Caco-2 (cell line): ENCODE data around the gene BDP1. TPM values are rescaled to one million over a fixed set of nuclear protein-coding genes. Genes with fewer than 3 reads are reported as not detected.
"Not testable (repeated sequence)": the region's sequence is repeated elsewhere in the genome, so short reads cannot be mapped to it uniquely, and the experiment has no call there.

Experiments
- BruUV-seq: library from RNA; stranded (reverse); fragments of 400-500 nt; replicated peaks from 2 replicates; lab custom pipeline; 2021; lab: Mats Ljungman, UMichigan
- CTCF ChIA-PET: fragments of 300-600 bp; sonication (Branson Sonifier 250); formaldehyde crosslinking; loops from one replicate; lab custom pipeline; 2022; ENCODE audit warnings: antibody characterized with exemption; lab: Charles Lee
- POLR2A ChIA-PET: fragments of 300-600 bp; sonication (Branson Sonifier 250); formaldehyde crosslinking; loops from one replicate; lab custom pipeline; 2022; ENCODE audit warnings: antibody characterized with exemption; lab: Charles Lee
- DNase-seq, 2 experiments: peaks; one replicate each; pipeline versions ENCODE4 v3.0.0 to v3.0.0-alpha.2; 2020 to 2022
- H3K27me3 ChIP-seq: replicated peaks from 2 replicates; pipeline ENCODE4 v1.6.0; 2011; ENCODE audit warnings: low read length; ENCODE audit not compliant: control insufficient read depth, insufficient read depth
- H3K36me3 ChIP-seq: 2 replicates; pipeline ENCODE4 v1.5.1; 2011; ENCODE audit warnings: low read length; ENCODE audit not compliant: control insufficient read depth, insufficient read depth
- H3K4me1 ChIP-seq: fragments of 250-450 bp; sonication (Bioruptor Pico); 2 replicates; pipeline ENCODE4 v1.5.1; 2020; ENCODE audit warnings: mild to moderate bottlenecking
- H3K4me3 ChIP-seq: 2 replicates; pipeline ENCODE4 v1.5.1; 2011; ENCODE audit warnings: low read depth, mild to moderate bottlenecking, control low read depth, low read length
- H3K9me3 ChIP-seq: fragments of 250-450 bp; sonication (Bioruptor Pico); 2 replicates; pipeline ENCODE4 v1.5.1; 2020; ENCODE audit warnings: mild to moderate bottlenecking, moderate library complexity
- H3K27ac Mint-ChIP-seq: one replicate; pipeline ENCODE4 v1.8.0; 2022; ENCODE audit warnings: mixed read lengths; ENCODE audit not compliant: unreplicated experiment
- H3K27me3 Mint-ChIP-seq: one replicate; pipeline ENCODE4 v1.8.0; 2022; ENCODE audit warnings: mixed read lengths; ENCODE audit not compliant: insufficient read depth, unreplicated experiment
- H3K36me3 Mint-ChIP-seq: one replicate; pipeline ENCODE4 v1.8.0; 2022; ENCODE audit warnings: mild to moderate bottlenecking, mixed read lengths; ENCODE audit not compliant: insufficient read depth, unreplicated experiment
- H3K4me1 Mint-ChIP-seq: one replicate; pipeline ENCODE4 v1.8.0; 2022; ENCODE audit warnings: low read depth, mixed read lengths; ENCODE audit not compliant: unreplicated experiment
- H3K4me3 Mint-ChIP-seq: one replicate; pipeline ENCODE4 v1.8.0; 2022; ENCODE audit warnings: mild to moderate bottlenecking, moderate library complexity, mixed read lengths; ENCODE audit not compliant: unreplicated experiment
- H3K9me3 Mint-ChIP-seq: one replicate; pipeline ENCODE4 v1.8.0; 2022; ENCODE audit warnings: mixed read lengths; ENCODE audit not compliant: unreplicated experiment
- intact Hi-C: fragments of 100-400 bp; cut with micrococcal nuclease; formaldehyde crosslinking; loops from one replicate; pipeline ENCODE4 v1.10.0; 2022; ENCODE audit not compliant: unreplicated experiment
- total RNA-seq: library from RNA; stranded (reverse); gene quantifications from 2 replicates; pipeline ENCODE4 v1.2.3, GENCODE V29; 2022
- TF ChIP-seq, protein P1 (sequence below), 2 experiments: fragments of 200-600 bp in 1 of 2; IDR thresholded peaks; 1 replicate in 1 of 2; 2 replicates in 1 of 2; pipeline versions ENCODE4 v1.5.1 to v1.8.0; 2011 to 2022; ENCODE audit warnings: antibody characterized with exemption in 1 of 2, control low read depth in 1 of 2, inconsistent platforms in 1 of 2, low read depth in 1 of 2, low read length in 1 of 2, mild to moderate bottlenecking in 1 of 2, moderate library complexity in 1 of 2; ENCODE audit not compliant: insufficient read depth in 1 of 2, severe bottlenecking in 1 of 2, unreplicated experiment in 1 of 2

The BDP1 gene
- total RNA-seq, 1 experiment from 2014 or later = 27.5 TPM

DNA sequence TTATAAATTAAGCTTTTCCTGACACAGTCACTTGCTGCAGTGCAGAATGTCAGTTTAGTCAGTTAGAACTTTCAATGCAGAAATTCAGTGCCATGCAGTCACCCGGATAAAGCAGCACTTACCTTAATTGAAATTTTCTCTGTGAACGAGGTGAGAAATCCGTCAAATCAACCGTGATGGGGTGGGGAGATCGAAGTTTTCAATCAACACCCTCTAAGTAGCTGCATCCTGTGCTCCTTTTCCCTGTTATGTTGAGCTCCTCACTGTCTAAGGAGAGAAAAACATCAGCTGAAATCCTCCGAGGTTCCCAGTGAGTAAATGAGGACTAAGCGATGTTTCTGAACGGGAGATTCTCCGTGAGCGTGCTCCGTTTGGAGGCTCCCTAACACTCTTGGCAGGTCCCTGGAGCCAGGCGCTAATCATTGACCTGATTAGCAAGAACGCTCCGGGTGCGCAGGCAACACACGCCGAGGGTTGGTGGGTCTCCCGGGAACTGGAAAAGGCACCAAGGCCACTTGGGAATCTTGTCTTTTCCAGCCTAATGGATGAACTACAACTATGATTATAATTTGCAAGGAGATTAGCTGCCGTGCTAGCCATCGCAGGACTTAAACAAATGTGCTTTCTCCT is 9.8 kb upstream of the BDP1 start:
- H3K27me3 ChIP-seq, H3K36me3 Mint-ChIP-seq, H3K27me3 Mint-ChIP-seq, intact Hi-C loops, H3K4me3 ChIP-seq, H3K27ac Mint-ChIP-seq, H3K9me3 ChIP-seq, POLR2A ChIA-PET, H3K36me3 ChIP-seq, CTCF ChIA-PET, H3K4me1 ChIP-seq, H3K4me1 Mint-ChIP-seq, BruUV-seq, H3K9me3 Mint-ChIP-seq: not testable (repeated sequence)
- H3K4me3 Mint-ChIP-seq = peak overlapping the region; percentile 50
- DNase-seq = peak; percentile 12 to 45

DNA sequence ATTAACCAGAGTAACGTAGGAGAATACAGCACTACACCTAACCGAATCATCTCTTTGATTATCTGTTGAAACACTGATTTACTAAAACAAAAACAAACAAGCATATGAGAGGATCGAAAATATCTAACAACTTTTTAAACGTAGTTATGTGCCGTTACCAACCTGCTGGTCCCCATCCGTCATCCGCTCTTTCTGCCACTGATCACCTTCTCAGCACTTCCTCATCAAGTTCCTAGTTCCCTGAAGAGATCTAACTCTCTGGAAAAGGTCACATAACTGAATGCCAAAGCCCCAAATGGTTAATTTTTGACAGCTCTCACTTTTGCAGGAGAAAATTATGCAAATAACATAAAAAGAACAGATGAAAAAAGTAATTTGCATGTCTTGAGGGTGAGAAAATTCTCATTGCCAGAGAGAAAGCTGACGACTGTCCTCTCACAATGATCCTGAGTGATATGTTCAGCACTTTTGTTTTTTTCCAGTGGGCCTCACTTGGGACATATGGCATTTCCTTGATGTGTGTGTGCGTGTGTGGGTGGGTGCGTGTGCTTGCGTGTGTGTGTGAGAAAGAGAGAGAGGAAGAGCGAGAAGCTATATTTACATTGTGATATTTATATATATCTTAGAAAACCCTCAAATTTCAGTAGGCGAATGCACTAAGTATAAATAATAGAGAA is 8.8 kb upstream of the BDP1 start:
- H3K4me1 ChIP-seq, H3K36me3 Mint-ChIP-seq, POLR2A ChIA-PET, H3K4me1 Mint-ChIP-seq, DNase-seq, H3K4me3 Mint-ChIP-seq, H3K36me3 ChIP-seq, BruUV-seq, intact Hi-C loops, H3K27ac Mint-ChIP-seq, CTCF ChIA-PET, H3K9me3 ChIP-seq, H3K9me3 Mint-ChIP-seq, H3K27me3 ChIP-seq, H3K4me3 ChIP-seq, H3K27me3 Mint-ChIP-seq: not testable (repeated sequence)

DNA sequence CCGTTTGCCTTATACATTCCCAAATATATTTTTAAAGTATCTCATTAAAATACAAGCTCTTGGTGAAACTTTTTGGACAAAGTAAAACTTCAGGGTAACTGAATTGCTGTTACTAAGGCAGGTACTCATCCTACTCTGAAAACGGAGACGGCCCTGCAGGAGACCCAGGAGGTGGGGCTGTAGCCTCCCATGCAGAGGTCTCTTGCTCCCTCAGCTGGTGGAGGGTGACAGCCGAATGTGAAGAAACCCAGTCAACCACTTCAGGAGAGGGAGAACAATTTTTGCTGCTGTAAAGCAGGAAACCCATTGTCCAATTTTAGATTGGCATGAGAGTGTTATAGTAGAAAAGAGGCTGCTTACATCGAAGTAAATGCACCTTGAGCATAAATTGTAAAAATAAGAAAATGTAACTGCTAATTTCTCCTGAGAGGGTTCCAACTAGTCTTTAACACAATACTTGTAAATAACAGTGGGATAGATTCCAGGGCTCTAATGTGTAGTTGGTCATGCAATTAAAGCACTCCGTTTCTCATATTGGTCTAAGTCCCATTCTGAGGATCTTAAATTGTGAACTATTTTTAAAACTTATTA is 8.1 kb upstream of the BDP1 start:
- H3K36me3 Mint-ChIP-seq, H3K4me3 ChIP-seq, H3K4me1 ChIP-seq, POLR2A ChIA-PET, H3K9me3 Mint-ChIP-seq, CTCF ChIA-PET, H3K27me3 Mint-ChIP-seq, H3K9me3 ChIP-seq, H3K36me3 ChIP-seq, BruUV-seq, H3K4me1 Mint-ChIP-seq, H3K4me3 Mint-ChIP-seq, intact Hi-C loops, H3K27me3 ChIP-seq, H3K27ac Mint-ChIP-seq: not testable (repeated sequence)
- TF ChIP-seq, protein P1, sequence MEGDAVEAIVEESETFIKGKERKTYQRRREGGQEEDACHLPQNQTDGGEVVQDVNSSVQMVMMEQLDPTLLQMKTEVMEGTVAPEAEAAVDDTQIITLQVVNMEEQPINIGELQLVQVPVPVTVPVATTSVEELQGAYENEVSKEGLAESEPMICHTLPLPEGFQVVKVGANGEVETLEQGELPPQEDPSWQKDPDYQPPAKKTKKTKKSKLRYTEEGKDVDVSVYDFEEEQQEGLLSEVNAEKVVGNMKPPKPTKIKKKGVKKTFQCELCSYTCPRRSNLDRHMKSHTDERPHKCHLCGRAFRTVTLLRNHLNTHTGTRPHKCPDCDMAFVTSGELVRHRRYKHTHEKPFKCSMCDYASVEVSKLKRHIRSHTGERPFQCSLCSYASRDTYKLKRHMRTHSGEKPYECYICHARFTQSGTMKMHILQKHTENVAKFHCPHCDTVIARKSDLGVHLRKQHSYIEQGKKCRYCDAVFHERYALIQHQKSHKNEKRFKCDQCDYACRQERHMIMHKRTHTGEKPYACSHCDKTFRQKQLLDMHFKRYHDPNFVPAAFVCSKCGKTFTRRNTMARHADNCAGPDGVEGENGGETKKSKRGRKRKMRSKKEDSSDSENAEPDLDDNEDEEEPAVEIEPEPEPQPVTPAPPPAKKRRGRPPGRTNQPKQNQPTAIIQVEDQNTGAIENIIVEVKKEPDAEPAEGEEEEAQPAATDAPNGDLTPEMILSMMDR (IDR thresholded peaks at IDR 0.05; ENCODE audit: insufficient read depth in 1 of 2, low read depth in 1 of 2, low read length in 1 of 2, severe bottlenecking in 1 of 2, unreplicated experiment in 1 of 2) = peak; percentile 30 to 44
- peak; percentile 77 for DNase-seq

DNA sequence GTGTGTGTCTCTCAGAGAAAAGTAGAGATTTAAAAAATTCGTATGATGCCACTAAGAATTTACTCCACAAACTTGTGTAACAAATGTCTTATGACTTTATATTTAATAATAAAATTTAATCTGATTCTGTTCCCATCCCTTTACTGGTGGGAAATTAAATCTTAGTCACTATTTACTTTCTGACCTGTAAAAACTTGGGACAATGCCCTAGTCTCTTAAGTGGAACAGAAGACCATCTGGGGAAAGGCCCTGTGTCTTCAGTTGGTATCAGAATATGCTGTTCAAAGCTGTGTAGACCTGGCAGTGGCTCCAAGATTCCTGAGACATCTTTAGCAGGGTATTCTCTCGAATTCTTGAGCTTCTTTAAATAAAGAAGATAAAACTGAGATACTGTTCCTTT is 2.6 kb upstream of the BDP1 start:
- no TSS peak for BruUV-seq
- ChIA-PET CTCF (no interaction called here), POLR2A (no interaction called here)
- Histone ChIP-seq H3K4me3 (no peak overlapping the region), H3K27me3 (no peaks in the 10 kb centered on the region), H3K4me1 (no peaks in the 10 kb centered on the region), H3K9me3 (no peaks in the 10 kb centered on the region), H3K36me3 (no peaks in the 10 kb centered on the region)
- DNase-seq = no peak
- H3K27ac Mint-ChIP-seq = no peak overlapping the region
- H3K4me3 Mint-ChIP-seq = no peak overlapping the region
- H3K27me3 Mint-ChIP-seq = peaks cover 3% of the 10 kb centered on the region
- peaks cover 8% of the 10 kb centered on the region for H3K4me1 Mint-ChIP-seq
- intact Hi-C loops = no loop called here
- H3K36me3 Mint-ChIP-seq = peaks cover 21% of the 10 kb centered on the region
- TF ChIP-seq, protein P1 (IDR thresholded peaks at IDR 0.05; ENCODE audit: insufficient read depth in 1 of 2, low read depth in 1 of 2, low read length in 1 of 2, severe bottlenecking in 1 of 2, unreplicated experiment in 1 of 2) = no peak
- no peaks in the 10 kb centered on the region for H3K9me3 Mint-ChIP-seq
